H1 (cell line): ENCODE results near the gene ZBTB44. TPM values are rescaled to one million over a fixed set of nuclear protein-coding genes. Genes with fewer than 3 reads are reported as not detected.
A peak's percentile ranks its signal among the peaks of the same experiment; 100 is the strongest.

Experiments
- CTCF ChIA-PET: fragments of 300-600 bp; sonication (Branson Sonifier 250); formaldehyde crosslinking; loops from one replicate; lab custom pipeline; 2021; ENCODE audit not compliant: partially characterized antibody; lab: Charles Lee
- POLR2A ChIA-PET: fragments of 300-600 bp; sonication (Branson Sonifier 250); formaldehyde crosslinking; loops from one replicate; lab custom pipeline; 2021; ENCODE audit warnings: inconsistent platforms; ENCODE audit not compliant: partially characterized antibody; lab: Charles Lee
- DNase-seq, 2 experiments: peaks; one replicate each; pipeline versions ENCODE4 v3.0.0 to v3.0.0-alpha.2; 2010 to 2022; ENCODE audit warnings: low spot score in 2 of 2, low read depth in 1 of 2, mixed read lengths in 1 of 2
- FAIRE-seq: peaks from 2 replicates; lab custom pipeline; 2011; peaks lifted over from hg19 to GRCh38; lab: Jason Lieb, UNC
- H2AFZ ChIP-seq: 2 replicates; pipeline ENCODE4 v1.8.1; 2012; ENCODE audit warnings: low read length, inconsistent platforms
- H2AK5ac ChIP-seq: 2 replicates; pipeline ENCODE4 v1.6.1; 2013; ENCODE audit warnings: low read depth, low read length
- H2BK120ac ChIP-seq: replicated peaks from 2 replicates; pipeline ENCODE3; 2013; ENCODE audit warnings: low read depth, low read length, inconsistent platforms
- H2BK12ac ChIP-seq: 2 replicates; pipeline ENCODE4 v1.6.1; 2013; ENCODE audit warnings: low read depth, low read length
- H2BK15ac ChIP-seq: 2 replicates; pipeline ENCODE4 v1.6.1; 2013; ENCODE audit warnings: low read length
- H2BK20ac ChIP-seq: 2 replicates; pipeline ENCODE4 v1.6.1; 2013; ENCODE audit warnings: low read length
- H2BK5ac ChIP-seq: 2 replicates; pipeline ENCODE4 v1.6.1; 2013; ENCODE audit warnings: low read depth, low read length
- H3K14ac ChIP-seq: 2 replicates; pipeline ENCODE4 v1.6.1; 2013; ENCODE audit warnings: inconsistent platforms; ENCODE audit not compliant: insufficient read length
- H3K18ac ChIP-seq: 2 replicates; pipeline ENCODE4 v1.6.1; 2013; ENCODE audit warnings: low read length; ENCODE audit errors: extremely low read depth
- H3K23ac ChIP-seq: 2 replicates; pipeline ENCODE4 v1.6.1; 2013; ENCODE audit warnings: inconsistent platforms; ENCODE audit not compliant: insufficient read length
- H3K23me2 ChIP-seq: 2 replicates; pipeline ENCODE4 v1.6.1; 2013; ENCODE audit warnings: low read depth, low read length
- H3K27ac ChIP-seq: 2 replicates; pipeline ENCODE4 v1.6.1; 2011; ENCODE audit warnings: low read depth, low read length, inconsistent platforms
- H3K27me3 ChIP-seq, 4 experiments: replicated peaks in 1 of 4; 1 replicate in 1 of 4; 2 replicates in 3 of 4; pipeline versions ENCODE4 v1.6.1 to v1.8.1; 2011 to 2013; ENCODE audit warnings: low read length in 3 of 4, mild to moderate bottlenecking in 3 of 4, inconsistent platforms in 2 of 4, mixed read lengths in 2 of 4, moderate library complexity in 1 of 4; ENCODE audit not compliant: control insufficient read depth in 3 of 4, insufficient read depth in 3 of 4; ENCODE audit errors: extremely low read depth in 1 of 4
- H3K36me3 ChIP-seq, 4 experiments: 2 replicates each; pipeline versions ENCODE4 v1.6.1 to v1.8.1; 2011 to 2013; ENCODE audit warnings: mild to moderate bottlenecking in 4 of 4, low read length in 3 of 4, moderate library complexity in 2 of 4, control low read depth in 1 of 4, inconsistent platforms in 1 of 4; ENCODE audit not compliant: insufficient read depth in 4 of 4, control insufficient read depth in 2 of 4
- H3K4ac ChIP-seq: replicated peaks from 2 replicates; pipeline ENCODE3; 2013; ENCODE audit warnings: low read length, low read depth, mixed read lengths, inconsistent platforms; ENCODE audit not compliant: insufficient read length
- H3K4me1 ChIP-seq, 4 experiments: replicated peaks in 1 of 4; 1 replicate in 1 of 4; 2 replicates in 3 of 4; pipeline versions ENCODE4 v1.6.1 to v1.8.1; 2011 to 2013; ENCODE audit warnings: low read length in 3 of 4, inconsistent platforms in 2 of 4, mixed read lengths in 1 of 4; ENCODE audit not compliant: insufficient read depth in 4 of 4, control insufficient read depth in 3 of 4
- H3K4me2 ChIP-seq, 2 experiments: 2 replicates each; pipeline versions ENCODE4 v1.6.1 to v1.8.1; 2011 to 2013; ENCODE audit warnings: low read depth in 2 of 2, low read length in 2 of 2, control low read depth in 1 of 2, inconsistent platforms in 1 of 2, mild to moderate bottlenecking in 1 of 2; ENCODE audit not compliant: insufficient read depth in 1 of 2
- H3K4me3 ChIP-seq, 4 experiments: fragments of 200-600, 300-600 bp in 1 of 4; sonication (generic), shearing (Covaris generic), sonication (Bioruptor Twin) in 1 of 4; 2 replicates each; pipeline versions ENCODE4 v1.5.1 to v1.8.1; 2011 to 2016; ENCODE audit warnings: low read length in 4 of 4, low read depth in 3 of 4, control low read depth in 2 of 4, inconsistent platforms in 2 of 4, mild to moderate bottlenecking in 2 of 4, mixed read lengths in 1 of 4, moderate library complexity in 1 of 4; ENCODE audit not compliant: insufficient read depth in 2 of 4; ENCODE audit errors: extremely low read depth in 1 of 4
- H3K56ac ChIP-seq: replicated peaks from 2 replicates; pipeline ENCODE3; 2013; ENCODE audit warnings: low read depth, mild to moderate bottlenecking, mixed read lengths, low read length, inconsistent platforms; ENCODE audit not compliant: insufficient read length
- H3K79me1 ChIP-seq: 2 replicates; pipeline ENCODE4 v1.6.1; 2013; ENCODE audit warnings: low read depth, low read length, control low read depth
- H3K79me2 ChIP-seq, 2 experiments: 2 replicates each; pipeline versions ENCODE4 v1.6.1 to v1.8.1; 2012 to 2013; ENCODE audit warnings: low read length in 2 of 2, mild to moderate bottlenecking in 2 of 2, inconsistent platforms in 1 of 2; ENCODE audit not compliant: insufficient read depth in 2 of 2, control insufficient read depth in 1 of 2
- H3K9ac ChIP-seq, 4 experiments: replicated peaks in 1 of 4; 1 replicate in 1 of 4; 2 replicates in 3 of 4; pipeline versions ENCODE4 v1.6.1 to v1.8.1; 2011 to 2013; ENCODE audit warnings: low read depth in 3 of 4, low read length in 3 of 4, control low read depth in 2 of 4, mild to moderate bottlenecking in 2 of 4, moderate library complexity in 2 of 4, inconsistent platforms in 1 of 4; ENCODE audit errors: extremely low read depth in 1 of 4
- H3K9me3 ChIP-seq, 2 experiments: 2 replicates each; pipeline versions ENCODE4 v1.6.1 to v1.8.1; 2012 to 2013; ENCODE audit warnings: mild to moderate bottlenecking in 2 of 2, moderate library complexity in 2 of 2, control low read depth in 1 of 2, inconsistent platforms in 1 of 2, low read depth in 1 of 2, low read length in 1 of 2, mixed read lengths in 1 of 2; ENCODE audit not compliant: insufficient read depth in 2 of 2
- H4K20me1 ChIP-seq, 2 experiments: replicated peaks in 1 of 2; 2 replicates each; pipeline versions ENCODE3 to v1.8.1; 2011 to 2013; ENCODE audit warnings: inconsistent platforms in 2 of 2, low read length in 2 of 2, mild to moderate bottlenecking in 1 of 2; ENCODE audit not compliant: insufficient read depth in 2 of 2, control insufficient read depth in 1 of 2
- H4K5ac ChIP-seq: 2 replicates; pipeline ENCODE4 v1.6.1; 2013; ENCODE audit warnings: low read length, low read depth, mixed read lengths, inconsistent platforms; ENCODE audit not compliant: insufficient read length
- H4K8ac ChIP-seq: 2 replicates; pipeline ENCODE4 v1.8.0; 2013; ENCODE audit warnings: mild to moderate bottlenecking, moderate library complexity, low read length, inconsistent platforms; ENCODE audit not compliant: insufficient read depth; ENCODE audit errors: extremely low read depth
- H4K91ac ChIP-seq: replicated peaks from 2 replicates; pipeline ENCODE3; 2013; ENCODE audit warnings: low read length, mixed read lengths, inconsistent platforms; ENCODE audit not compliant: insufficient read length
- BRCA1 ChIP-seq: IDR thresholded peaks from 2 replicates; pipeline ENCODE4 v1.6.1; 2012; ENCODE audit warnings: low read depth, low read length, improper control_type of control experiment
- MAFK ChIP-seq: IDR thresholded peaks from 2 replicates; pipeline ENCODE4 v1.6.1; 2012; ENCODE audit warnings: low read depth, mild to moderate bottlenecking, improper control_type of control experiment, low read length
- WGBS, 2 experiments: shearing (Covaris generic) in 1 of 2; methylation state at CpG; one replicate each; pipeline versions ENCODE4 v1.1.6 to v1.1.7; 2013 to 2015; ENCODE audit warnings: low lambda C conversion rate in 2 of 2, mixed read lengths in 2 of 2, inconsistent platforms in 1 of 2, low coverage in 1 of 2, missing lambda C conversion rate in 1 of 2; ENCODE audit not compliant: insufficient replicate concordance in 2 of 2, insufficient coverage in 1 of 2, insufficient read length in 1 of 2; ENCODE audit errors: extremely low coverage in 1 of 2, missing lambda C conversion rate in 1 of 2; 5-methylcytosine and 5-hydroxymethylcytosine counted together
- polyA plus RNA-seq, 7 experiments: library from polyadenylated mRNA; depleted of rRNA in 3 of 7; stranded (reverse) in 5 of 7; unstranded in 2 of 7; fragments of >200 nt in 5 of 7; fragments of 200-250 nt in 2 of 7; gene quantifications; 1 replicate in 5 of 7; 2 replicates in 1 of 7; 4 replicates in 1 of 7; pipeline versions ENCODE4 v1.2.1 to v1.2.3, GENCODE V29; 2011 to 2013; ENCODE audit warnings: missing spikeins in 2 of 7, mixed read lengths in 2 of 7
- total RNA-seq: library from RNA; stranded (reverse); fragmentation: NEBNext Ultra II Directional; extraction: Animal tissue kit (Norgen Biotek cat#: 25700); gene quantifications from 2 replicates; pipeline ENCODE4 v1.2.1, GENCODE V29; 2021

ZBTB44 gene
- total and polyA plus RNA-seq, 2 of the 8 experiments (the other 6 are each of a cell fraction or from before 2014, with no cell fraction given) = 37.2 to 158 TPM

GRCh38 chr11:130214861-130215530 is 99.7 kb downstream of the ZBTB44 start:
- H3K36me3 ChIP-seq = no peaks in the 10 kb centered on the region; a peak in 1 of 8 replicates
- H3K79me2 ChIP-seq = no peaks in the 10 kb centered on the region
- H3K79me1 ChIP-seq = no peaks in the 10 kb centered on the region
- no peak overlapping the region for H2BK20ac ChIP-seq
- H3K27me3 ChIP-seq = no peaks in the 10 kb centered on the region
- H3K27ac ChIP-seq = no peak overlapping the region
- peak overlapping the region; percentile 77; the same call in 1 of the 2 replicates for H2BK15ac ChIP-seq
- no peak overlapping the region for H2BK5ac ChIP-seq
- WGBS, 2 experiments = 91% methylated on average over 6 of the region's 6 CpGs; no CpG with 5 or more reads in 1 of the 2 experiments
- no peak overlapping the region for H3K18ac ChIP-seq
- POLR2A ChIA-PET = no interaction called here
- no peak overlapping the region for H2BK12ac ChIP-seq
- no peak for DNase-seq
- peaks cover 0 to 16% (median 12%) of the 10 kb centered on the region in 4 experiments; a peak in 6 of 7 replicates for H3K4me1 ChIP-seq
- H3K23me2 ChIP-seq = no peaks in the 10 kb centered on the region
- no peak for FAIRE-seq
- H2BK120ac ChIP-seq = no peak overlapping the region
- H3K23ac ChIP-seq = no peak overlapping the region
- no peak overlapping the region for H3K56ac ChIP-seq
- H3K14ac ChIP-seq = no peak overlapping the region
- H3K4me2 ChIP-seq = no peak overlapping the region
- H4K8ac ChIP-seq = no peak overlapping the region
- no peak overlapping the region for H3K9ac ChIP-seq
- H4K91ac ChIP-seq = no peak overlapping the region
- no peak overlapping the region for H3K4me3 ChIP-seq
- H4K20me1 ChIP-seq = peaks cover 0 to 3% of the 10 kb centered on the region in 2 experiments
- no peak overlapping the region for H3K4ac ChIP-seq
- H3K9me3 ChIP-seq = no peaks in the 10 kb centered on the region; a peak in 1 of 4 replicates
- no peak overlapping the region for H2AK5ac ChIP-seq
- CTCF ChIA-PET = interaction anchor here (1.5 to 3.1 kb wide), 4 partner anchors 175 to 218 kb away, joined by 4 to 18 read pairs (median 6); no protein-coding TSS in a partner anchor
- H4K5ac ChIP-seq = no peak overlapping the region
- no peak overlapping the region for H2AFZ ChIP-seq
- TF ChIP-seq BRCA1 = no peak
- TF ChIP-seq MAFK = no peak
